MM.1S (cell line): ENCODE results near the gene OBSL1.

Source experiments
- DNase-seq: peaks from one replicate; pipeline ENCODE4 v3.0.0-alpha.2; 2015
- H2AFZ ChIP-seq: fragments of 300-600 bp; sonication (generic); 2 replicates; pipeline ENCODE4 v1.6.0; 2016; ENCODE audit warnings: antibody characterized with exemption, low read length
- H3F3A ChIP-seq: fragments of 300-600 bp; sonication (generic); 2 replicates; pipeline ENCODE4 v1.6.1; 2016; ENCODE audit warnings: mild to moderate bottlenecking, antibody characterized with exemption, low read length, moderate library complexity, mixed read lengths; ENCODE audit not compliant: insufficient read depth
- H3K27ac ChIP-seq: fragments of 300-600 bp; sonication (generic); 2 replicates; pipeline ENCODE4 v1.5.1; 2016; ENCODE audit warnings: mild to moderate bottlenecking, low read length
- H3K27me3 ChIP-seq: fragments of 300-600 bp; sonication (generic); replicated peaks from 2 replicates; pipeline ENCODE4 v1.6.0; 2016; ENCODE audit warnings: low read length; ENCODE audit not compliant: insufficient read depth
- H3K36me3 ChIP-seq: fragments of 300-600 bp; sonication (generic); replicated peaks from 2 replicates; pipeline ENCODE4 v1.6.1; 2016; ENCODE audit warnings: mild to moderate bottlenecking, low read length, mixed read lengths; ENCODE audit not compliant: insufficient read depth
- H3K4me1 ChIP-seq: fragments of 300-600 bp; sonication (generic); 2 replicates; pipeline ENCODE4 v1.6.1; 2016; ENCODE audit warnings: low read length, mixed read lengths
- H3K4me2 ChIP-seq: fragments of 300-600 bp; sonication (generic); 2 replicates; pipeline ENCODE4 v1.6.0; 2016; ENCODE audit warnings: low read depth, low read length
- H3K4me3 ChIP-seq: fragments of 300-600 bp; sonication (generic); 2 replicates; pipeline ENCODE4 v1.5.1; 2016; ENCODE audit warnings: low read length, mixed read lengths
- H3K79me2 ChIP-seq: fragments of 300-600 bp; sonication (generic); 2 replicates; pipeline ENCODE4 v1.6.1; 2016; ENCODE audit warnings: mixed run types, low read length, mixed read lengths
- H3K9ac ChIP-seq: fragments of 300-600 bp; sonication (generic); 2 replicates; pipeline ENCODE4 v1.6.1; 2016; ENCODE audit warnings: low read length, mixed read lengths
- H3K9me2 ChIP-seq: fragments of 300-600 bp; sonication (generic); replicated peaks from 2 replicates; pipeline ENCODE4 v1.6.1; 2016; ENCODE audit warnings: mild to moderate bottlenecking, low read length, mixed read lengths; ENCODE audit not compliant: insufficient read depth
- H3K9me3 ChIP-seq: fragments of 300-600 bp; sonication (generic); replicated peaks from 2 replicates; pipeline ENCODE4 v1.6.1; 2016; ENCODE audit warnings: mild to moderate bottlenecking, low read length, mixed read lengths; ENCODE audit not compliant: insufficient read depth
- H4K20me1 ChIP-seq: fragments of 300-600 bp; sonication (generic); 2 replicates; pipeline ENCODE4 v1.6.1; 2016; ENCODE audit warnings: mild to moderate bottlenecking, low read length, moderate library complexity, mixed read lengths; ENCODE audit not compliant: insufficient read depth
- CTCF ChIP-seq: fragments of 300-600 bp; sonication (generic); IDR thresholded peaks from 2 replicates; pipeline ENCODE4 v1.5.1; 2016; ENCODE audit warnings: antibody characterized with exemption, low read length, mixed read lengths
- EZH2 ChIP-seq: fragments of 300-600 bp; sonication (generic); optimal IDR thresholded peaks from 2 replicates; pipeline ENCODE3; 2017; ENCODE audit warnings: low read depth, mild to moderate bottlenecking, antibody characterized with exemption, low read length, mixed read lengths
- EZH2phosphoT487 ChIP-seq: fragments of 300-600 bp; sonication (generic); IDR thresholded peaks from 2 replicates; pipeline ENCODE4 v1.6.1; 2018; ENCODE audit warnings: antibody characterized with exemption, low read length

Gene OBSL1

DNA sequence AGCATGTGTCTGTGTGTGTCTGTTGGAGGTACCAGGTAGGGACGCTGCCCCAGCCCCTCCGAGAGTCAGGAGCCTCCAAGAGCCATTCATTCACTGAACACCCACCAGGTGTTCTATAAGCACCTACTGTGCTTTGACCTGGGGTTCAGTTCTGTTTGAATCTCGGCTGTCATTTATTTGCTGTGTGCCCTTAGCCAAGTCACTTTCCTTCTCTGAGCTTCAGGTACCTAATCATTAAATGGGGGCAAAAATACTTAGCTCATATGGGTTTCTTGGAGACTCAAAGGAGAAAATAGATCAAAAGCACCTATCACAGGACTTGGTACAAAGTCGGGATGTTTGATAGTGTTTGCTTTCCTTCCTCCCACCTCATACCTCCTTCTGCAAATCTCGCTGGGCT, 43.9 kb downstream of the OBSL1 start:
- Histone ChIP-seq H3K9me3 (no peaks in the 10 kb centered on the region), H4K20me1 (no peaks in the 10 kb centered on the region; the same call in 1 of the 2 replicates), H3K4me2 (0 out of 2 replicates have a peak overlapping the region, but pooled peaks have one; percentile 18), H3K9me2 (no peaks in the 10 kb centered on the region), H3K27ac (no peak overlapping the region), H2AFZ (no peak overlapping the region), H3K4me3 (no peak overlapping the region), H3K4me1 (peaks cover 5% of the 10 kb centered on the region; the same call in 1 of the 2 replicates), H3K27me3 (peaks cover 95% of the 10 kb centered on the region), H3K79me2 (no peaks in the 10 kb centered on the region), H3K9ac (no peak overlapping the region), H3F3A (no peaks in the 10 kb centered on the region), H3K36me3 (no peaks in the 10 kb centered on the region)
- TF ChIP-seq CTCF (no peak), EZH2 (no peak), EZH2phosphoT487 (no peak)
- DNase-seq: no peak

DNA sequence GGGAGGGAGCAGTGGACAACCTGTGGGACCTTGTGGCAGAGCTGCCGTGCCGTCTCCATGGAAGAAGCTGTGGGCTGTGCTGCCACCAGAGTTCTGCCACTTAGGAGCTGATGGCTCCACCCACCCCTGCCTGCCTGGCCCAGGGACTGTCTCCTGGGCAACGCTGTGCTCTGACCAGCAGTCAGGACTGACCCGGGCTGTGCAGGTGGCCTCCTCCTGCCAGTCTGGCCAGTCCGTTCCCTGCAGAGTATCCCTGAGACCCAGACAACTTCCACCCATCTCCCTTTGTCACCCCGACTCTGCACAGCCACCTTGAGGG, 44.3 kb downstream of the OBSL1 start:
- Histone ChIP-seq H3K9me3 (no peaks in the 10 kb centered on the region), H3K4me2 (no peak overlapping the region), H3K27me3 (peaks cover 95% of the 10 kb centered on the region), H3K79me2 (no peaks in the 10 kb centered on the region), H2AFZ (no peak overlapping the region), H3K27ac (no peak overlapping the region), H4K20me1 (no peaks in the 10 kb centered on the region; the same call in 1 of the 2 replicates), H3K9ac (no peak overlapping the region), H3K36me3 (no peaks in the 10 kb centered on the region), H3K4me1 (peaks cover 5% of the 10 kb centered on the region; the same call in 1 of the 2 replicates), H3F3A (no peaks in the 10 kb centered on the region), H3K4me3 (no peak overlapping the region), H3K9me2 (no peaks in the 10 kb centered on the region)
- TF ChIP-seq CTCF (no peak), EZH2 (no peak), EZH2phosphoT487 (no peak)
- no peak for DNase-seq

DNA sequence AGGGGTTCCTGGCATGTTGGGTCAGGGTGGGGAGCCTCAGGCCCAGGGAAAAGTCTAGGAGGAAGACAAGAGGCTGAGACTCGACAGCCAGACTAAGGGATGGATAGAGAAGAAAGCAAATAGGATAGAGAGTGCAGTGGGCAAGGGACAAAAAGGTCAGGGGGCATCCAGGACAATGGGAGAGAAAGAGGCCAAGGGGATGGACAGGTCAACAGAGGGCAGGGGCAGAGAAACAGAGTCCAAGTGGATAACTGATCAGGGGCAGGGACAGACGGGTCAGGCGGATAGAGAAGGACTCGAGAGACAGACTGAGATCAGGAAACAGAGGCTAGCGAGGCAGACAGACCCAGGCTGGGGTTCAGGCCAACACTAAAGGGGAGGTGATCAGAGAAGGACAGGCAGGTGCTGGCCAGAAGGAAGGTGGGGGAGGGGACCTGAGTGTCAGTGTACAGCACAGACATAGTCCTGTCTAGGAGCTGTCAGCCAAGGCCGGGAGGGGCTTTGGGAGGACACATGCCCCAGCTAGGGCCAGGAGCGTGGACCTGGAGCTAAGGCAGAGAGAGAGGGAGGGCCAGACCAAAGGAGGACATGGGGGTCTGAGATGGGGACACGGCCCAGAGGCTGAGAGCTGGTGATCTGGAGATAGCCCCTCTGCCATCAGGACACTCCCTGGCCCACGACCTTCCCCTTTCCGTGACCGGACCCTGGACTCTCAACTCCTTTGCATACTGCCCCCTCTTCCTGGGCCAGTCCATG, 44.8 kb downstream of the OBSL1 start:
- no peak overlapping the region for H3K4me3 ChIP-seq
- peaks cover 5% of the 10 kb centered on the region; the same call in 1 of the 2 replicates for H3K4me1 ChIP-seq
- H2AFZ ChIP-seq: no peak overlapping the region
- no peaks in the 10 kb centered on the region for H3K9me2 ChIP-seq
- TF ChIP-seq EZH2phosphoT487 (no peak), EZH2 (no peak), CTCF (no peak)
- H3K27ac ChIP-seq: no peak overlapping the region
- no peak overlapping the region for H3K9ac ChIP-seq
- no peak for DNase-seq
- peaks cover 95% of the 10 kb centered on the region for H3K27me3 ChIP-seq
- no peaks in the 10 kb centered on the region for H3K79me2 ChIP-seq
- H3K36me3 ChIP-seq: no peaks in the 10 kb centered on the region
- no peaks in the 10 kb centered on the region for H3F3A ChIP-seq
- no peak overlapping the region for H3K4me2 ChIP-seq
- H3K9me3 ChIP-seq: no peaks in the 10 kb centered on the region
- H4K20me1 ChIP-seq: no peaks in the 10 kb centered on the region; the same call in 1 of the 2 replicates
